GM12864 (cell line): Measurements from ENCODE around the gene EPS8L3.
"Not testable (repeated sequence)": the region's sequence is repeated elsewhere in the genome, so short reads cannot be mapped to it uniquely, and the experiment has no call there.

Experiments
- DNase-seq: peaks from one replicate; pipeline ENCODE4 v3.0.0-alpha.2; 2011; ENCODE audit warnings: low read depth
- H3K4me3 ChIP-seq: 2 replicates; pipeline ENCODE4 v1.5.1; 2011; ENCODE audit warnings: mild to moderate bottlenecking, low read depth, low read length, control low read depth
- CTCF ChIP-seq: IDR thresholded peaks from 2 replicates; pipeline ENCODE4 v1.5.1; 2011; ENCODE audit warnings: low read depth, mild to moderate bottlenecking, moderate library complexity, low read length, control low read depth, inconsistent platforms; ENCODE audit errors: missing control alignments

Gene EPS8L3

GRCh38 chr1:109714661-109715372 lies 48.9 kb downstream of the EPS8L3 start:
- DNase-seq = no peak
- TF ChIP-seq CTCF = no peak

GRCh38 chr1:109713636-109714035 lies 50.1 kb downstream of the EPS8L3 start:
- TF ChIP-seq CTCF = no peak
- H3K4me3 ChIP-seq = no peak overlapping the region
- DNase-seq = no peak

More at GRCh38 chr1:109714661-109715372, 48.9 kb downstream of the EPS8L3 start:
- no peak overlapping the region for H3K4me3 ChIP-seq

GRCh38 chr1:109712321-109712864 lies 51.3 kb downstream of the EPS8L3 start:
- no peak for DNase-seq
- no peak for TF ChIP-seq CTCF
- H3K4me3 ChIP-seq = no peak overlapping the region

- not testable (repeated sequence) for H3K4me3 ChIP-seq
These were observed 52.0 kb downstream of the EPS8L3 start, which contains the start of gene GSTM5 for GRCh38 chr1:109711593-109712320. Gene GSTM5 (plus strand): TSS chr1:109712251. CDS start chr1:109712313, 62 bp downstream.

GRCh38 chr1:109709822-109710221 lies 53.9 kb downstream of the EPS8L3 start:
- not testable (repeated sequence) for H3K4me3 ChIP-seq, DNase-seq

More at GRCh38 chr1:109711593-109712320, 52.0 kb downstream of the EPS8L3 start, which contains the start of gene GSTM5:
- not testable (repeated sequence) for DNase-seq

- DNase-seq, H3K4me3 ChIP-seq: not testable (repeated sequence)
These were observed 54.8 kb downstream of the EPS8L3 start for GRCh38 chr1:109708949-109709348.

- TF ChIP-seq CTCF = no peak
- no peak for DNase-seq
These were observed 58.3 kb downstream of the EPS8L3 start for GRCh38 chr1:109705411-109705810.

GRCh38 chr1:109704173-109704572 lies 59.5 kb downstream of the EPS8L3 start:
- peak; percentile 18 for TF ChIP-seq CTCF
- DNase-seq = no peak
- no peak overlapping the region for H3K4me3 ChIP-seq

More at GRCh38 chr1:109705411-109705810, 58.3 kb downstream of the EPS8L3 start:
- no peak overlapping the region for H3K4me3 ChIP-seq

GRCh38 chr1:109702940-109703339 lies 60.8 kb downstream of the EPS8L3 start:
- DNase-seq, H3K4me3 ChIP-seq: not testable (repeated sequence)
